CD4-positive, alpha-beta T cell treated with Interleukin-6 for 4 hours (primary cell): ENCODE measurements around the gene ECM2.
"Not testable (repeated sequence)": the region's sequence is repeated elsewhere in the genome, so short reads cannot be mapped to it uniquely, and the experiment has no call there.

Experiments
- DNase-seq: peaks from one replicate; pipeline ENCODE4 v3.0.0-alpha.2; 2020; ENCODE audit warnings: mixed read lengths

Gene ECM2

DNA sequence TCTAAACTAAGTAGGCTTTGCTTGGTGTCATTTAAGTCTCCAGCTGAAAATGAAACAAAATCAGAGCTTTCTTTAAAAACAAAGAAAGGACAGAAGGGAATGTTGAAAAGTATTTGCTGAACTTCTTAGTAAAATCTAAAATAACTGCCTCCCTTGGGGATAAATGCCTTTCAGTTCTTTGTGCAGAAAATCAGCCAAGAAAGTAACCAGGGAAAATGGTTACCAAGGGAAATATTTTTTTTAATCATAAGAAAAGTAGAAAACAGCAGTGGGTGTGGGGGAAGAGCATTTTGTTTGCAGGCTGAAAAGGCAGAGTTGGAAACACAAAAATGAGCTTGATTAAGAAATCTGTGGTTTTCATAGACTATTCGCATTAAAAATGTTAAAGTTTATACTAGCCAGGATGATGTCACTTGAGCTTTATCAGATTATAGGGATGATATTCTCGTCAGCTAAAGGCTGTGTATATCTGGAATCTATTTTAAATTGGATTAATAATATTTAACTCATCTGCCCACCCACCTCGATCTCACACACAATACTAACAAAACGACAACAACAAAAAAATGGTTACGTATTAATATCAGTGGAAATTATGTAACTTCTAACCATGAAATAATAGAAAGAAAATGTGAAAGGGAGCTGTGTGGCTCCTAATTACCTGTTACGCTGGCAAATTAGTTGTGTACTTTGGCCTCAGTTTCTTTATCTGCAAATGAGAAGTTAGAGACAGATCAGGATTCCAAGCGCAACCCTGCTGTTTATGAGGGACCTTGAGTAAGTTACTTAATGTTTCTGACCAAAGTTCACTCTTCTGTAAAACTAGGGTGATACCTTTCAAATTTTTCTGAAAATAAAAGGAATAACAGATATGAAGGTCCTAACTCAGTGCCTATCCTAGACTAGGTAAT, at the start of gene ECM2:
Gene ECM2 (minus strand): TSS at position 51 of the 911 bp plus-strand sequence. CDS start 13,124 bp downstream, outside the sequence.
- DNase-seq, result no peak

DNA sequence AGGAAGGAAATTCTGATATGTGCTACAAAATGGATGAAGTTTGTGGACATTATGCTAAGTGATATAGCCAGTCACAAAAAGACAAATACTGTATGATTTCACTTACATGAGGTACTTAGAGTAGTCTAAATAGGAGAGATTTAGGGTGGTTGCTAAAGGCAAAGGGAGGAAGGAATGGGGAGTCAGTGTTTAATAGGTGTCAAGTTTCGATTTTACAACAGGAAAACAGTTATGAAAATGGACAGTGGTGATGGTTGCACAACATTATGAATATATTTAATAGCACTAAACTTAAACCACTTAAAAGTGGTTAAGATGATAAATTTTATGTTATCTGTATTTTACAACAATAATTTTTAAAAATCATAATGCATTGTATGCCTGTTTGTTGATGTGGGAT, 40.4 kb upstream of the ECM2 start:
- DNase-seq, result no peak

DNA sequence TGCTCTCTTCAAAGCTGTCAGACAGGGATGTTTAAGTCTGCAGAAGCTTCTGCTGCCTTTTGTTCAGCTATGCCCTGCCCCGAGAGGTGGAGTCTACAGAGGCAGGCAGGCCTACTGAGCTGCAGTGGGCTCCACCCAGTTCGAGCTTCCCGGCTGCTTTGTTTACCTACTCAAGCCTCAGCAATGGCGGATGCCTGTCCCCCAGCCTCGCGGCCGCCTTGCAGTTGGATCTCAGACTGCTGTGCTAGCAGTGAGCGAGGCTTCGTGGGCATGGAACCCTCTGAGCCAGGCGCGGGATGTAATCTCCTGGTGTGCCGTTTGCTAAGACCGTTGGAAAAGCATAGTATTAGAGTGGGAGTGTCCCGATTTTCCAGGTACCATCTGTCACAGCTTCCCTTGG, 37.8 kb upstream of the ECM2 start:
- DNase-seq, result not testable (repeated sequence)

DNA sequence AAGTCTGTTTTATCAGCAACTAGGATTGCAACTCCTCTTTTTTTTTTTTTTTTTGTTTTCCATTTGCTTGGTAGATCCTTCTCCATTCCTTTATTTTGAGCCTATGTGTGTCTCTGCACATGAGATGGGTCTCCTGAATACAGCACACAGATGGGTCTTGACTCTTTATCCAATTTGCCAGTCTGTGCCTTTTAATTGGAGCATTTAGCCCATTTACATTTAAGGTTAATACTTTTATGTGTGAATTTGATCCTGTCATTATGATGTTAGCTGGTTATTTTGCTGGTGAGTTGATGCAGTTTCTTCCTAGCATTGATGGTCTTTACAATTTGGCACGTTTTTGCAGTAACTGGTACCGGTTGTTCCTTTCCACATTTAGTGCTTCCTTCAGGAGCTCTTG, 36.1 kb upstream of the ECM2 start:
- not testable (repeated sequence) for DNase-seq

DNA sequence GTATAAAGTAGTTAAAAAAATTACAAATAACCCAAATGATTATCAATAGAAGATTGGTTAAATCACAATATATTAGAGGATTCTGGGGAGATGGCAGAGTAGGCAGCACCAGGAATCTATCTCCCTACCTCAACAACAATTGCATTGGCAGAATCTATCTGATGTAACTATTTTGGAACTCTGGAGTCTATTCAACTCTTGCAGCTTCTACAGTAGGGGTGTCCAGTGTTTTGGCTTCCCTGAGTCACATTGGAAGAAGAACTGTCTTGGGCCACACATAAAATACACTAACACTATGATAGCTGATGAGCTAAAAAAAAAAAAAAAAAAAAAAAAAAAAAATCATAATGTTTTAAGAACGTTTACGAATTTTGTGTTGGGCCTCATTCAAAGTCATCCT, 29.2 kb upstream of the ECM2 start:
- no peak for DNase-seq

GRCh38 chr9:92564504-92564903, 28.7 kb upstream of the ECM2 start:
- DNase-seq, result no peak

GRCh38 chr9:92563116-92564100, 27.6 kb upstream of the ECM2 start:
- DNase-seq, result no peak

DNA sequence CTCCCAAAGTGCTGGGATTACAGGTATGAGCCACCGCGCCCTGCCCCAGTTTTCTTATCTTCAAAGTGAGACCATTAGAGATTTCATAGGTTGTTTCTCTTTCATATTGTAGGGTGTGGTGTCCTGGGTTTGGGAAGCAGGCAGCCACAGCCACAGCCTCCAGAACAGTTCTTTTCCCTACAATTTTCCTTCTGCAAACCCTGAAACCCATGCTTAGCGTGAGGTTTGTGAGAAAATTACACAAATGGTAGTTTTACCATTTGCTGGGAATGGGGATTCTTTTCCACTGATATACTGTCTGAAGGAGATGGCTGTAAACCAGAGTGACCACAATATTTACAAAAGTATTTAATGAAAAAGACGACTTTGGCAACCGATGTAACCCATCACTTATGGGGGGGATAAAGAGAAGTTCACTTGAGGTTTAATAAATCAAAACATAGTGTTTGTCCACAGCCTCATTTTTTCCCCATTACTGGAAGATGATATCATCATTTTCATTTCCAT, 26.7 kb upstream of the ECM2 start:
- DNase-seq, result no peak

DNA sequence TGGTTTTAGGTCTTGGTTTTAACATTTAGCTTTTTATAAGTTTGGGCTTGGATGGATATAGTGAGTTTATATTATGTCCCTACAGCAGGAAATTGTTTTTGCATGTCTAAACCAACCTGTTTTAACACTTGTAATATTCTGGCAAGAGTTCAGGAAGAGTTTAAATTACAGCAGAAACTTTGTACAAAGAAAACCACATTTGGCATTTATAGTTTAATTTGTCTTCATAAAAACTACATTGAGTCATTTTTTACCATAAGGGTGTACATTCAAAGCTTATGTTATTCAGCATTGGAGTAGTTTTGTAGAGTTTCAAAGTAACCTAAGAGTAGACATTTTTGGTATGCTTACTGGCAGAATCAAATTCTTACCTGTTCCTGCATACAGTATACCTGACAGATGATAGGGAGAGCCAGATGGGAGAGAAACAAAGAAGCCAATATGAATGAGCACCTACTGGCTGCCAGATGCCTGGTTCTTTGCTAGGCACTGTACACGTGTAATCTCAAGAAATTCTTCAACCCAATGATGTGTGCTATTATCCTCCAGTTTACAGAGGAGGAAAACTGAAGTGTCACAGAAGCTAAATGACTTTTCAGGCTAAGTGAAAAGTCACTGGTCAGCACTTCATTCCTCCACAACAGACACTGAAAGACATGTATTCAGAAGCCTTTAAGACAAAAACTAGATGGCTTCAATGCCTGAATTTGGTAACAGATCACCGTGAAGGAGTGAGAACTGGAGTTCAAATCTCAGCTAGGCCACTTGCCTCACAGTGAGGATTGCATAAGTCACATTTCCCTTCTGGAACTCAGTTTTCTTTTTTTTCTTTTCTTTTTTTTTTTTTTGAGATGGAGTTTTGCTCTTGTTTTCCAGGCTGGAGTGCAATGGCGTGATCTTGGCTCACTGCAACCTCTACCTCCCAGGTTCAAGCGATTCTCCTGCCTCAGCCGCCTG, 25.9 kb upstream of the ECM2 start:
- DNase-seq, result no peak

- no peak for DNase-seq
These were observed 23.0 kb upstream of the ECM2 start for GRCh38 chr9:92558612-92559374.

- DNase-seq, result no peak
These were observed 15.0 kb upstream of the ECM2 start for GRCh38 chr9:92550765-92551164.

DNA sequence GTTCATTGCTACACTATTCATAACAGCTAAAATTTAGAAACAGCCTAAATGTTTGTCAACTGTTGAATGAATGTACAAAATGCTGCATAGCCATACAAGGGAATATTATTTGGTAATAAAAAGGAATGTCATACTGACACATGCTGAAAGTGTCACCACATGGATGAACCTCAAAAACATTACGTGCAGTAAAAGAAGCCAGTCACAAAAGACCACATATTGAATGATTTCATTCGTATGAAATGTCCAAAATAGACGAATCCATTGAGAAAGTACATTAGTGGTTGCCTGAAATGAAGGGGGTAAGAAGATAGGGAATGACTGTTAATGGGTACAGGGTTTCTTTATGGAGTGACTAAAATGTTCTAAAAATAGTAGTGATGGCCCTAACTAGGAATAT, 11.6 kb upstream of the ECM2 start:
- DNase-seq, result no peak

DNA sequence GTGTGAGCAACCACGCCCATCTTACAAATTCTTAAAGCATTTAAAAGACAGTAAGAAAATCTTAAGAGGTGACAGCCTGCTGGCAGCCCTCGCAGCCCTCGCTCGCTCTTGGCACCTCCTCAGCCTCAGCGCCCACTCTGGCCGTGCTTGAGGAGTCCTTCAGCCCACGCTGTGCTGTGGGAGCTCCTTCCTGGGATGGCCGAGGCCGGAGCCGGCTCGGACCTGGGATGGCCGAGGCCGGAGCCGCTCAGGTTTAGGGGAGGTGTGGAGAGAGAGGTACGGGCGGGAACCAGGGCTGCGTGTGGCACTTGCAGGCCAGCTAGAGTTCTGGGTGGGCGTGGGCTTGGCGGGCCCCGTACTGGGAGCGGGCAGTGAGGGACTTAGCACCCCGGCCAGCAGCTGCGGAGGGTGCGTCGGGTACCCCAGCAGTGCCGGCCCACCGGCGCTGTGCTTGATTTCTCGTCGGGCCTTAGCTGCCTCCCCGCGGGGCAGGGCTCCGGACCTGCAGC, 9.3 kb upstream of the ECM2 start:
- no peak for DNase-seq

DNA sequence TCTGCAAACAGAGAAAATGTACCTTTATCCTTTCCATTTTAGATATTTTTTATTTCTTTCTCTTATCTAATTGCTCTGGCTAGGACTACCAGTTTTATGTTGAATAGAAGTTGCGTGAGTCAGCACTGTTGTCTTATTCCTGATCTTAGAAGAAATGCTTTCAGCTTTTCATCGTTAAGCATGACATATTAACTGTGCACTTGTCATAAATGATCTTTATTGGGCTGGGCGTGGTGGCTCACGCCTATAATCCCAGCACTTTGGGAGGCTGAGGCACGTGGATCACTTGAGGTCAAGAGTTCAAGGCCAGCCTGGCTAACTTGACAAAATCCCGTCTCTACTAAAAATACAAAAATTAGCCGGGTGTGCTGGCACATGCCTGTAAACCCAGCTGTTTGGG, 8.2 kb upstream of the ECM2 start:
- no peak for DNase-seq

DNA sequence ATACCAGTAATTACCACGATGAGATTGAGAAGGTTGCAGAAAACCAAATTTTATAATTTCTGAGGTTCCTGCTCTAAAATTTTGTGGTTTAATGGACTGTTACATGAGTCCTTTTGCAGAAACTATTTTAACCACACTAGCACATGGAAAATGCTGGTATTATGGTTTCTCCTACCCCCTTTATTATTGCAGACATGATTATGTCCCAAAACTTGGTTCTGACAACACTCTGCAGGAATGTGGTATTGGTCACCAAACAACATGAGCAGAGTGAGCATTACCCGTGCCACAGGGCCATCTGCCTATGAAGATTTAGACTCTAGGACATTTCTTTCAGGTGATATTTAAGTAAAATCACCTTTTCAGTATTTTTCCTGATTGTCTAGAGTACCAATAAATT, 2.8 kb upstream of the ECM2 start:
- no peak for DNase-seq

- no peak for DNase-seq
These were observed 1.1 kb downstream of the ECM2 start for GRCh38 chr9:92534674-92535073.

GRCh38 chr9:92534204-92534603, 1.6 kb downstream of the ECM2 start:
- DNase-seq, result no peak

- no peak for DNase-seq
These were observed 4.9 kb downstream of the ECM2 start for GRCh38 chr9:92530893-92531292.

- no peak for DNase-seq
These were observed 6.7 kb downstream of the ECM2 start for GRCh38 chr9:92529124-92529523.

GRCh38 chr9:92528522-92528849, 7.3 kb downstream of the ECM2 start:
- DNase-seq, result no peak

DNA sequence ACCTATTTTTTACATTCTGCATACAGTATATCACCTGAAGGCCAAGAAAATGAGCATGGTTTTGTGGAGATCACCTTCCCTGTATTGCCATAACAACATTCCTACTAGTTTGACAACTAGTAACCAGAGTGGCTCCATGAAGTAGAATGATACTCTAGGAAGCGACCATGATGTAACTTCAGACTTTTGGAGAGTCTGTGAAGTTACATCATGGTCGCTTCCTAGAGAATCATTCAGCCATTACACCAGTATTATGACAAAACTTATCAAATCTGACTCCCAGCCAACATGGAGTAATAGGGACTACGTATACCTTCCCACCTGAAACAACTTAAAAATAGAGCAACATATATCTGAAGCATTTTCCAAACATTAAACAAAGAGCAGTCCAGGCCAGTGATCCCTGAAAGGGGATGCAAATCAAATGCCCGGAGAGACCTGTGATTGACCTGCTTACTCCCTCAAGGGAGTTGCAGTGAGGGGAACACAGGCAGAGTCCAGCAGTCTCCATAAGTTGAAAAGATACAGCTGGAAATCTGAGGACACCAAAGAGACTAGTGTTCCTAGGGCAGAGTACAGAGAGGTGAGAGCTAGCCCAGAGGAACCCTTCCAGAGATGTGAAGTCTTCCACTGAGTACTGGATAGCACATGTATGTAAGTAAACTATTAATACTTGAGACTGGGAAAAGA, 7.8 kb downstream of the ECM2 start:
- DNase-seq, result no peak
